Spleen (tissue), 11 donors: ENCODE results near the gene SOX8. TPM values are rescaled to one million over a fixed set of nuclear protein-coding genes. Genes with fewer than 3 reads are reported as not detected.

Source experiments
- DNase-seq: peaks from one replicate; pipeline ENCODE4 v3.0.0-alpha.2; 2020
- H3K27ac ChIP-seq, 8 donors: fragments of 200-600 bp; sonication (generic) in 7 of 8; 1 replicate in 4 of 8; 2 replicates in 4 of 8; pipeline versions ENCODE4 v1.5.0 to v1.8.0; 2016 to 2021; ENCODE audit warnings: inconsistent platforms in 4 of 8, mild to moderate bottlenecking in 4 of 8, moderate library complexity in 1 of 8
- H3K27me3 ChIP-seq, 7 donors: fragments of 200-600 bp; sonication (generic) in 6 of 7; replicated peaks in 1 of 7; 1 replicate in 4 of 7; 2 replicates in 3 of 7; pipeline versions ENCODE4 v1.5.0 to v1.8.0; 2016 to 2021; ENCODE audit warnings: inconsistent platforms in 3 of 7, mild to moderate bottlenecking in 1 of 7
- H3K36me3 ChIP-seq, 6 donors: fragments of 200-600 bp; sonication (generic) in 5 of 6; 1 replicate in 4 of 6; 2 replicates in 2 of 6; pipeline versions ENCODE4 v1.5.0 to v1.8.0; 2016 to 2021; ENCODE audit warnings: inconsistent platforms in 2 of 6
- H3K4me1 ChIP-seq, 6 donors: fragments of 200-600 bp; sonication (generic) in 5 of 6; 1 replicate in 3 of 6; 2 replicates in 3 of 6; pipeline versions ENCODE4 v1.5.0 to v1.8.0; 2016 to 2021; ENCODE audit warnings: inconsistent platforms in 3 of 6
- H3K4me3 ChIP-seq, 8 donors: fragments of 200-600 bp; sonication (generic) in 7 of 8; 1 replicate in 4 of 8; 2 replicates in 4 of 8; pipeline versions ENCODE4 v1.5.0 to v1.8.0; 2016 to 2021; ENCODE audit warnings: inconsistent platforms in 4 of 8, mild to moderate bottlenecking in 4 of 8, moderate library complexity in 2 of 8
- H3K9me3 ChIP-seq, 8 donors: fragments of 200-600 bp; sonication (generic) in 7 of 8; 1 replicate in 4 of 8; 2 replicates in 4 of 8; pipeline versions ENCODE4 v1.5.0 to v1.8.0; 2016 to 2021; ENCODE audit warnings: inconsistent platforms in 4 of 8
- CTCF ChIP-seq, 11 experiments: fragments of 200-600 bp in 7 of 11; fragments of 450-650 bp in 4 of 11; sonication (generic) in 4 of 11; IDR thresholded peaks in 8 of 11; conservative IDR thresholded peaks in 3 of 11; 1 replicate in 7 of 11; 2 replicates in 4 of 11; pipeline versions ENCODE4 v1.4.0 to v1.8.0; 2016 to 2021; ENCODE audit warnings: antibody characterized with exemption in 11 of 11, inconsistent platforms in 4 of 11, mild to moderate bottlenecking in 1 of 11
- POLR2A ChIP-seq, 3 donors: fragments of 450-650 bp; IDR thresholded peaks; one replicate each; pipeline ENCODE4 v1.5.1; 2017; ENCODE audit warnings: antibody characterized with exemption in 3 of 3, mild to moderate bottlenecking in 1 of 3
- POLR2AphosphoS5 ChIP-seq, 3 donors: sonication (generic); formaldehyde crosslinking; IDR thresholded peaks; one replicate each; pipeline ENCODE4 v1.5.1; 2017; ENCODE audit warnings: antibody characterized with exemption in 3 of 3
- WGBS, 5 donors: extraction: QIAGEN DNeasy Blood & Tissue Kit in 3 of 5; methylation state at CpG; one replicate each; pipeline versions ENCODE4 v1.1.5 to v1.1.7; 2013 to 2018; 5-methylcytosine and 5-hydroxymethylcytosine counted together
- intact Hi-C: fragments of 100-400 bp; cut with DNase I; formaldehyde crosslinking; loops from one replicate; pipeline ENCODE4 v1.15.0; 2023; ENCODE audit warnings: low total_unique reads
- polyA plus RNA-seq, 3 donors: library from polyadenylated mRNA; stranded (reverse); fragments of 200-250 nt; gene quantifications; one replicate each; pipeline ENCODE4 v1.2.1, GENCODE V29; 2013
- total RNA-seq, 7 donors: library from RNA; depleted of rRNA in 3 of 7; stranded (reverse); fragments of >200 nt in 3 of 7; fragmentation: NEBNext Ultra II Directional in 4 of 7; extraction: Animal tissue kit (Norgen Biotek cat#: 25700) in 4 of 7; gene quantifications; one replicate each; pipeline versions ENCODE4 v1.1.0 to v1.2.1, GENCODE V29; 2016 to 2021
- donor health status: healthy with polysubstance abuse.
- donor health status: DM: no; HTN: no; CAD: no; lungs with moderate emphysema.
- donor health status: DM: no; HTN: no; CAD: no.
- donor health status: Bipolar disorder and iron deficiency.
- donor health status: healthy.
- donor health status: DM: no; HTN: no; CAD: no.
- donor health status: DM: yes; HTN: yes; CAD: no.

SOX8 gene
- total and polyA plus RNA-seq, 10 donors, result 0.60 to 3.7 (median 1.7) TPM

DNA sequence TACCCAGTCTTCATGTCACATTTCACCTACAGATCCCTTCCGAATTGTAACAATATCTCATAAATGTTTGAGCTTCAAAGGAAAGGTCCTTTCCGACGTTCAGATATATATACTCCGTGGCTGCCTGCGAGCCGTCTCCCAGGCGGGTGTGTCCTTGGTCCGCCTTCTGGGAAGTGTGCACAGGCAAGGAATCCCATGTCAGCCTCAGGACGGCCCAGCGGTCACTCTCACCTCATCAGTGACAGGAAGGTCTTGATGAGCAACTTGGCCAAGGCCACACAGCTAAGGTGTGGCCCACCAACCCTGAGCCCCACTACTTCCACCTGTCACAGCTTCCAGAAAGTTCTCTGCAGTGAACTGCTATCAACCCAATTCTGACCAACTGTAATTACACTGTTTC is 15.1 kb upstream of the SOX8 start:
- H3K36me3 ChIP-seq, result peaks cover 0 to 29% (median 0%) of the 10 kb centered on the region in 6 donors
- peaks cover 10 to 79% (median 62%) of the 10 kb centered on the region in 6 donors for H3K4me1 ChIP-seq
- intact Hi-C loops, result no loop called here
- peaks cover 0 to 7% (median 0%) of the 10 kb centered on the region in 8 donors for H3K9me3 ChIP-seq
- no peak for TF ChIP-seq POLR2AphosphoS5 (IDR thresholded peaks at IDR 0.05)
- no peak for TF ChIP-seq POLR2A (IDR thresholded peaks at IDR 0.05)
- TF ChIP-seq CTCF (IDR thresholded peaks at IDR 0.05 in 8 of 11, conservative IDR thresholded peaks at IDR 0.05 in 3 of 11), result no peak
- no peak overlapping the region for H3K4me3 ChIP-seq
- DNase-seq, result no peak
- WGBS, 5 donors, result 92 to 99% (median 94%) methylated on average over 8 to 10 of the region's 10 CpGs
- no peak overlapping the region for H3K27ac ChIP-seq
- no peaks in the 10 kb centered on the region for H3K27me3 ChIP-seq

- no peaks in the 10 kb centered on the region for H3K27me3 ChIP-seq
- H3K4me1 ChIP-seq, result peaks cover 10 to 81% (median 63%) of the 10 kb centered on the region in 6 donors
- 73 to 93% (median 81%) methylated on average over 8 to 20 of the region's 20 CpGs for WGBS, 5 donors
- peak; percentile 61 to 70 (median 64) for TF ChIP-seq POLR2AphosphoS5 (IDR thresholded peaks at IDR 0.05)
- no peak for TF ChIP-seq CTCF (IDR thresholded peaks at IDR 0.05 in 8 of 11, conservative IDR thresholded peaks at IDR 0.05 in 3 of 11)
- DNase-seq, result no peak
- H3K4me3 ChIP-seq, result no peak overlapping the region
- H3K36me3 ChIP-seq, result peaks cover 0 to 29% (median 0%) of the 10 kb centered on the region in 6 donors
- intact Hi-C loops, result no loop called here
- peaks cover 0 to 7% (median 0%) of the 10 kb centered on the region in 8 donors for H3K9me3 ChIP-seq
- peak overlapping the region in 1 of 8 donors; percentile 17 for H3K27ac ChIP-seq
Measured at GRCh38 chr16:967077-967541, 14.5 kb upstream of the SOX8 start.

- peaks cover 0 to 29% (median 0%) of the 10 kb centered on the region in 6 donors for H3K36me3 ChIP-seq
- no peaks in the 10 kb centered on the region for H3K27me3 ChIP-seq
- H3K4me3 ChIP-seq, result no peak overlapping the region
- 93 to 98% (median 94%) methylated on average over 26 to 41 of the region's 41 CpGs for WGBS, 5 donors
- H3K9me3 ChIP-seq, result peaks cover 0 to 7% (median 0%) of the 10 kb centered on the region in 8 donors
- peaks cover 10 to 75% (median 59%) of the 10 kb centered on the region in 6 donors for H3K4me1 ChIP-seq
- no peak overlapping the region for H3K27ac ChIP-seq
- no peak for DNase-seq
- intact Hi-C loops, result no loop called here
- TF ChIP-seq POLR2A (IDR thresholded peaks at IDR 0.05) (no peak), POLR2AphosphoS5 (IDR thresholded peaks at IDR 0.05) (no peak), CTCF (IDR thresholded peaks at IDR 0.05 in 8 of 11, conservative IDR thresholded peaks at IDR 0.05 in 3 of 11) (no peak)
Measured at GRCh38 chr16:967546-968295, 13.8 kb upstream of the SOX8 start.

- Histone ChIP-seq H3K4me1 (peaks cover 10 to 66% (median 51%) of the 10 kb centered on the region in 6 donors), H3K27ac (no peak overlapping the region), H3K4me3 (no peak overlapping the region), H3K27me3 (no peaks in the 10 kb centered on the region), H3K36me3 (peaks cover 0 to 29% (median 0%) of the 10 kb centered on the region in 6 donors), H3K9me3 (peaks cover 0 to 7% (median 0%) of the 10 kb centered on the region in 8 donors)
- intact Hi-C loops, result no loop called here
- DNase-seq, result no peak
- 74 to 83% (median 79%) methylated on average over 8 of the region's 8 CpGs for WGBS, 5 donors
- TF ChIP-seq CTCF (IDR thresholded peaks at IDR 0.05 in 8 of 11, conservative IDR thresholded peaks at IDR 0.05 in 3 of 11) (no peak), POLR2A (IDR thresholded peaks at IDR 0.05) (no peak)
Measured at GRCh38 chr16:968620-969019, 12.9 kb upstream of the SOX8 start.
